A549 (cell line): Measurements from ENCODE around the gene MARCHF10.

Experiments
- CHD2 ChIP-seq: fragments of 150-350 bp; IDR thresholded peaks from 2 replicates; pipeline ENCODE4 v1.6.1; 2014; ENCODE audit warnings: low read length; ENCODE audit not compliant: partially characterized antibody
- EP300 ChIP-seq, 2 experiments: fragments of >200 bp; sonication (Bioruptor Twin); formaldehyde crosslinking; IDR thresholded peaks; 2 replicates in 1 of 2; 3 replicates in 1 of 2; pipeline ENCODE4 v1.6.1; 2016 to 2017
- HOXB13 ChIP-seq: fragments of 250-450 bp; sonication (Bioruptor Pico); IDR thresholded peaks from 2 replicates; pipeline ENCODE4 v1.5.0; 2020; ENCODE audit warnings: low read depth, mild to moderate bottlenecking, moderate library complexity
- JUN ChIP-seq, 2 experiments: fragments of >200 bp; sonication (Bioruptor Twin); formaldehyde crosslinking; IDR thresholded peaks; 2 replicates in 1 of 2; 3 replicates in 1 of 2; pipeline ENCODE4 v1.6.1; 2016 to 2017
- PBX3 ChIP-seq: IDR thresholded peaks from 2 replicates; pipeline ENCODE4 v1.6.1; 2012
- POLR2A ChIP-seq: IDR thresholded peaks from 2 replicates; pipeline ENCODE4 v1.6.1; 2012; ENCODE audit warnings: mild to moderate bottlenecking, low read length
- RFX5 ChIP-seq: fragments of 450-650 bp; IDR thresholded peaks from 2 replicates; pipeline ENCODE4 v1.7.1; 2014; ENCODE audit warnings: antibody characterized with exemption, mild to moderate bottlenecking, moderate library complexity
- ZNF302 ChIP-seq: fragments of 250-450 bp; sonication (Bioruptor Pico); IDR thresholded peaks from 2 replicates; pipeline ENCODE4 v1.9.0; 2021; ENCODE audit warnings: inconsistent platforms, mild to moderate bottlenecking, moderate library complexity
- TF ChIP-seq, protein P1 (sequence below): fragments of >200 bp; sonication (Bioruptor Twin); formaldehyde crosslinking; IDR thresholded peaks from 3 replicates; pipeline ENCODE4 v1.5.1; 2016
- TF ChIP-seq, protein P2 (sequence below): fragments of 200-600 bp; sonication (generic); IDR thresholded peaks from 2 replicates; pipeline ENCODE4 v1.6.1; 2016; ENCODE audit warnings: antibody characterized with exemption, mild to moderate bottlenecking, moderate library complexity
- TF ChIP-seq, protein P3 (sequence below): IDR thresholded peaks from 2 replicates; pipeline ENCODE4 v1.6.1; 2012; ENCODE audit warnings: low read depth, borderline replicate concordance

GRCh38 chr17:62689441-62690167 lies 118.5 kb downstream of the MARCHF10 start:
- TF ChIP-seq, protein P1, sequence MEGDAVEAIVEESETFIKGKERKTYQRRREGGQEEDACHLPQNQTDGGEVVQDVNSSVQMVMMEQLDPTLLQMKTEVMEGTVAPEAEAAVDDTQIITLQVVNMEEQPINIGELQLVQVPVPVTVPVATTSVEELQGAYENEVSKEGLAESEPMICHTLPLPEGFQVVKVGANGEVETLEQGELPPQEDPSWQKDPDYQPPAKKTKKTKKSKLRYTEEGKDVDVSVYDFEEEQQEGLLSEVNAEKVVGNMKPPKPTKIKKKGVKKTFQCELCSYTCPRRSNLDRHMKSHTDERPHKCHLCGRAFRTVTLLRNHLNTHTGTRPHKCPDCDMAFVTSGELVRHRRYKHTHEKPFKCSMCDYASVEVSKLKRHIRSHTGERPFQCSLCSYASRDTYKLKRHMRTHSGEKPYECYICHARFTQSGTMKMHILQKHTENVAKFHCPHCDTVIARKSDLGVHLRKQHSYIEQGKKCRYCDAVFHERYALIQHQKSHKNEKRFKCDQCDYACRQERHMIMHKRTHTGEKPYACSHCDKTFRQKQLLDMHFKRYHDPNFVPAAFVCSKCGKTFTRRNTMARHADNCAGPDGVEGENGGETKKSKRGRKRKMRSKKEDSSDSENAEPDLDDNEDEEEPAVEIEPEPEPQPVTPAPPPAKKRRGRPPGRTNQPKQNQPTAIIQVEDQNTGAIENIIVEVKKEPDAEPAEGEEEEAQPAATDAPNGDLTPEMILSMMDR, result no peak
- TF ChIP-seq, protein P2, sequence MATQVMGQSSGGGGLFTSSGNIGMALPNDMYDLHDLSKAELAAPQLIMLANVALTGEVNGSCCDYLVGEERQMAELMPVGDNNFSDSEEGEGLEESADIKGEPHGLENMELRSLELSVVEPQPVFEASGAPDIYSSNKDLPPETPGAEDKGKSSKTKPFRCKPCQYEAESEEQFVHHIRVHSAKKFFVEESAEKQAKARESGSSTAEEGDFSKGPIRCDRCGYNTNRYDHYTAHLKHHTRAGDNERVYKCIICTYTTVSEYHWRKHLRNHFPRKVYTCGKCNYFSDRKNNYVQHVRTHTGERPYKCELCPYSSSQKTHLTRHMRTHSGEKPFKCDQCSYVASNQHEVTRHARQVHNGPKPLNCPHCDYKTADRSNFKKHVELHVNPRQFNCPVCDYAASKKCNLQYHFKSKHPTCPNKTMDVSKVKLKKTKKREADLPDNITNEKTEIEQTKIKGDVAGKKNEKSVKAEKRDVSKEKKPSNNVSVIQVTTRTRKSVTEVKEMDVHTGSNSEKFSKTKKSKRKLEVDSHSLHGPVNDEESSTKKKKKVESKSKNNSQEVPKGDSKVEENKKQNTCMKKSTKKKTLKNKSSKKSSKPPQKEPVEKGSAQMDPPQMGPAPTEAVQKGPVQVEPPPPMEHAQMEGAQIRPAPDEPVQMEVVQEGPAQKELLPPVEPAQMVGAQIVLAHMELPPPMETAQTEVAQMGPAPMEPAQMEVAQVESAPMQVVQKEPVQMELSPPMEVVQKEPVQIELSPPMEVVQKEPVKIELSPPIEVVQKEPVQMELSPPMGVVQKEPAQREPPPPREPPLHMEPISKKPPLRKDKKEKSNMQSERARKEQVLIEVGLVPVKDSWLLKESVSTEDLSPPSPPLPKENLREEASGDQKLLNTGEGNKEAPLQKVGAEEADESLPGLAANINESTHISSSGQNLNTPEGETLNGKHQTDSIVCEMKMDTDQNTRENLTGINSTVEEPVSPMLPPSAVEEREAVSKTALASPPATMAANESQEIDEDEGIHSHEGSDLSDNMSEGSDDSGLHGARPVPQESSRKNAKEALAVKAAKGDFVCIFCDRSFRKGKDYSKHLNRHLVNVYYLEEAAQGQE, result no peak
- TF ChIP-seq POLR2A, result no peak
- TF ChIP-seq JUN (IDR thresholded peaks at IDR 0.05), result no peak
- TF ChIP-seq EP300 (IDR thresholded peaks at IDR 0.05), result no peak
- TF ChIP-seq HOXB13 (CRISPR knock-in tag), result no peak
- TF ChIP-seq CHD2, result no peak
- TF ChIP-seq, protein P3, sequence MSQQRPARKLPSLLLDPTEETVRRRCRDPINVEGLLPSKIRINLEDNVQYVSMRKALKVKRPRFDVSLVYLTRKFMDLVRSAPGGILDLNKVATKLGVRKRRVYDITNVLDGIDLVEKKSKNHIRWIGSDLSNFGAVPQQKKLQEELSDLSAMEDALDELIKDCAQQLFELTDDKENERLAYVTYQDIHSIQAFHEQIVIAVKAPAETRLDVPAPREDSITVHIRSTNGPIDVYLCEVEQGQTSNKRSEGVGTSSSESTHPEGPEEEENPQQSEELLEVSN, result no peak
- no peak for TF ChIP-seq ZNF302 (CRISPR knock-in tag)
- TF ChIP-seq RFX5, result no peak
- TF ChIP-seq PBX3, result no peak
